T-cell (primary cell): ENCODE measurements around the gene CYB5R4. TPM values are rescaled to one million over a fixed set of nuclear protein-coding genes. Genes with fewer than 3 reads are reported as not detected.

Source experiments
- ATAC-seq, 4 experiments: fragments of 200-7000 bp in 3 of 4; fragments of 150-1000 bp in 1 of 4; cut with Tn5 transposase; replicated peaks in 1 of 4; 1 replicate in 3 of 4; 2 replicates in 1 of 4; pipeline ENCODE4 v1.10.0; 2021; ENCODE audit warnings: moderate library complexity in 3 of 4, mild to moderate bottlenecking in 2 of 4, moderate number of reproducible peaks in 1 of 4
- CTCF ChIA-PET, 2 donors: fragments of 300-600 bp; sonication (Branson Sonifier 250); formaldehyde crosslinking; loops; one replicate each; lab custom pipeline; 2022; ENCODE audit warnings: antibody characterized with exemption in 2 of 2; lab: Charles Lee
- POLR2A ChIA-PET, 2 donors: fragments of 300-600 bp; sonication (Branson Sonifier 250); formaldehyde crosslinking; loops; one replicate each; lab custom pipeline; 2022; ENCODE audit warnings: antibody characterized with exemption in 2 of 2; lab: Charles Lee
- DNase-seq, 35 experiments: peaks; one replicate each; pipeline versions ENCODE4 v3.0.0 to v3.0.0-alpha.2; 2013 to 2023
- H3K27ac ChIP-seq: one replicate; pipeline ENCODE4 v1.5.1; 2013; ENCODE audit warnings: low read length
- H3K27me3 ChIP-seq, 2 experiments: replicated peaks in 1 of 2; 1 replicate in 1 of 2; 2 replicates in 1 of 2; pipeline versions ENCODE4 v1.6.1 to v1.7.0; 2013; ENCODE audit warnings: low read length in 1 of 2, mixed read lengths in 1 of 2; ENCODE audit not compliant: control insufficient read depth in 2 of 2, insufficient read depth in 2 of 2; ENCODE audit errors: extremely low read depth in 1 of 2
- H3K36me3 ChIP-seq, 2 donors: 1 replicate in 1 of 2; 2 replicates in 1 of 2; pipeline versions ENCODE4 v1.6.1 to v1.7.0; 2013; ENCODE audit warnings: low read length in 1 of 2; ENCODE audit not compliant: control insufficient read depth in 2 of 2, insufficient read depth in 1 of 2; ENCODE audit errors: extremely low read depth in 1 of 2
- H3K4me1 ChIP-seq, 2 experiments: 1 replicate in 1 of 2; 2 replicates in 1 of 2; pipeline versions ENCODE4 v1.6.1 to v1.7.0; 2013; ENCODE audit warnings: low read length in 2 of 2, mixed read lengths in 1 of 2; ENCODE audit not compliant: insufficient read depth in 2 of 2, control insufficient read depth in 1 of 2; ENCODE audit errors: extremely low read depth in 1 of 2
- H3K4me3 ChIP-seq, 2 donors: 1 replicate in 1 of 2; 2 replicates in 1 of 2; pipeline versions ENCODE4 v1.5.1 to v1.7.0; 2013; ENCODE audit warnings: mild to moderate bottlenecking in 2 of 2, low read length in 1 of 2, moderate library complexity in 1 of 2; ENCODE audit not compliant: control insufficient read depth in 1 of 2; ENCODE audit errors: extremely low read depth in 1 of 2
- H3K9me3 ChIP-seq: 2 replicates; pipeline ENCODE4 v1.7.0; 2013
- H3K27ac Mint-ChIP-seq, 2 donors: one replicate each; pipeline ENCODE4 v1.8.0; 2020 to 2021; ENCODE audit warnings: mild to moderate bottlenecking in 2 of 2, mixed read lengths in 2 of 2
- H3K27me3 Mint-ChIP-seq, 2 donors: one replicate each; pipeline ENCODE4 v1.8.0; 2021 to 2022; ENCODE audit warnings: mixed read lengths in 2 of 2
- H3K36me3 Mint-ChIP-seq: one replicate; pipeline ENCODE4 v1.8.0; 2021; ENCODE audit warnings: mixed read lengths
- H3K4me1 Mint-ChIP-seq, 3 donors: one replicate each; pipeline ENCODE4 v1.8.0; 2020 to 2022; ENCODE audit warnings: mixed read lengths in 3 of 3, mild to moderate bottlenecking in 1 of 3
- H3K4me3 Mint-ChIP-seq, 3 donors: one replicate each; pipeline ENCODE4 v1.8.0; 2020 to 2022; ENCODE audit warnings: mild to moderate bottlenecking in 3 of 3, mixed read lengths in 3 of 3, moderate library complexity in 3 of 3
- H3K9me3 Mint-ChIP-seq, 3 donors: one replicate each; pipeline ENCODE4 v1.8.0; 2020 to 2022; ENCODE audit warnings: mixed read lengths in 3 of 3
- WGBS: methylation state at CpG from one replicate; pipeline ENCODE4 v1.1.5; 2013; ENCODE audit warnings: missing lambda C conversion rate; ENCODE audit not compliant: insufficient coverage; 5-methylcytosine and 5-hydroxymethylcytosine counted together
- total RNA-seq, 35 experiments: library from RNA in 6 of 35; stranded (reverse) in 6 of 35; fragments of 120-200 nt in 1 of 35; gene quantifications; one replicate each; pipeline versions ENCODE4 v1.2.1 to v1.2.4 and lab custom pipeline; 2013 to 2026

Gene CYB5R4
- total RNA-seq, 5 donors from 2014 or later (not counting 1 experiment from before 2014, with no cell fraction given), result 18.6 to 22.3 (median 20.2) TPM

DNA sequence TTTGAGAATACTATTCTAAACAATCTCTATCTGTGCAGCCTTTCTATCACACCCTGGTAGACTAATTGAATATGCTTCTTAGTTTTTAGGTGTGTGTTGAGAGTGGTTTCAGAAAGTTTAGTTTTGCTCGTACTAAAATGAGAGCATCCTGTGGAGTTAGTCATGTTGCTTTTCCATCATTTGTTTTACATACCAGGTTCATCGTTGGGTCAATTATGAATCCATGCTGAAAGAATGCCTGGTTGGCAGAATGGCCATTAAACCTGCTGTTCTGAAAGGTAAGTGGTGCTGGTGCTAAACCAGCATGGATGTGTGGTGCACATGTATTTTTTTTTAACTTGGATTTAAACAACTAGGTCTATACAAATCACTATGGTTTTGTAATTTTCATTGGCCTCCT is 49.3 kb downstream of the CYB5R4 start:
- no CpG with 5 or more reads among the region's 2 CpGs for WGBS
- peaks cover 6 to 13% (median 10%) of the 10 kb centered on the region in 3 donors for H3K9me3 Mint-ChIP-seq
- H3K4me3 Mint-ChIP-seq, result no peak overlapping the region
- POLR2A ChIA-PET, result no interaction called here
- ATAC-seq (no peak), DNase-seq (no peak)
- Histone ChIP-seq H3K27ac (no peak overlapping the region), H3K4me1 (peaks cover 0 to 6% of the 10 kb centered on the region in 2 experiments), H3K27me3 (no peaks in the 10 kb centered on the region), H3K36me3 (peaks cover 0 to 3% of the 10 kb centered on the region in 2 donors), H3K4me3 (no peak overlapping the region), H3K9me3 (peaks cover 3% of the 10 kb centered on the region)
- H3K36me3 Mint-ChIP-seq, result peaks cover 66% of the 10 kb centered on the region
- H3K4me1 Mint-ChIP-seq, result peaks cover 32 to 48% (median 36%) of the 10 kb centered on the region in 3 donors
- no peak overlapping the region for H3K27ac Mint-ChIP-seq
- H3K27me3 Mint-ChIP-seq, result no peaks in the 10 kb centered on the region
- CTCF ChIA-PET, result interaction anchor here in 1 of 2 donors (0.6 kb wide), 1 partner anchor 64 kb away, joined by 4 read pairs; no protein-coding TSS in a partner anchor

DNA sequence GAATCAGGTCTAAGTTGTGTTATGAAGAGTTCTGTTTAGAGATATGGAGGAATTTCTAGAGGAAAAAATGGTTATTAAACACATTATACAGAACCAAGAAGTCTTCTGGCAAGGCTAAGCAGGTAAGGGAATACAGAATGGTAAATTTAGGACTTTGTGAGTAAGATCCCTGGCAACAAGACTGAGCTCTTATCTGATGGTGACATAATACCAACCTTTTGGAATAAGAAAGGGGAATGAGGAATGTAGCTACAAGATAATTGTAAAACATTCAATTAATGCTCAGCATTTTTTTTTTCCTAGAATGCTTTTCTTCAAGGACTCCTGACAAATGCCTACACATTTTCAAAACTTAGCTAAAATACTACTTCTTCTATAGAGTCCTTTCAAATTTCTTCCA is 51.8 kb downstream of the CYB5R4 start:
- peaks cover 0 to 6% (median 3%) of the 10 kb centered on the region in 3 donors for H3K9me3 Mint-ChIP-seq
- H3K27me3 Mint-ChIP-seq, result no peaks in the 10 kb centered on the region
- Histone ChIP-seq H3K36me3 (peaks cover 0 to 3% of the 10 kb centered on the region in 2 donors), H3K27ac (no peak overlapping the region), H3K4me3 (no peak overlapping the region), H3K4me1 (no peaks in the 10 kb centered on the region), H3K27me3 (no peaks in the 10 kb centered on the region), H3K9me3 (no peaks in the 10 kb centered on the region)
- H3K4me3 Mint-ChIP-seq, result no peak overlapping the region
- no peak overlapping the region for H3K27ac Mint-ChIP-seq
- POLR2A ChIA-PET, result no interaction called here
- ATAC-seq, result no peak
- CTCF ChIA-PET, result no interaction called here
- H3K4me1 Mint-ChIP-seq, result peaks cover 22 to 37% (median 35%) of the 10 kb centered on the region in 3 donors
- no peak for DNase-seq
- peaks cover 55% of the 10 kb centered on the region for H3K36me3 Mint-ChIP-seq

DNA sequence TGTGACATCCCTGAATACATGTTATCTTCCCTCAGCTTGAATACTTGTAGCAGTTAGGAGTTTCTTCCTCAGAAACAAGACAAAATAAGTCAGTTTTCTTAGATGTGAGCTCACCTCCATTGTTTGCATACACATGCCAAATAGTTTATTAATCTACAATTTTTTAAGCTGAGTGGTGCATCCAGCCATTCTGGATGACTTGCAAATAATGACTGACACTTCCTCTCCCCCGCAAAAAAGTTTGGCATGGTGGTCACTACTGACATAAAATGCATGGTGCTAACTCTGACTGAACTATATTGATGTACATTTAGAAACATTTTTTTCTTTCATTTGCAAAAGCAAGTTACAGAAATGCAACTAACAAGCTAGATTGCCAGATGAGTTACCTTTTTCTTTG is 55.5 kb downstream of the CYB5R4 start:
- peaks cover 52% of the 10 kb centered on the region for H3K36me3 Mint-ChIP-seq
- no peak overlapping the region for H3K4me3 ChIP-seq
- peaks cover 6 to 19% (median 14%) of the 10 kb centered on the region in 3 donors for H3K4me1 Mint-ChIP-seq
- H3K27ac ChIP-seq, result no peak overlapping the region
- no peaks in the 10 kb centered on the region for H3K4me1 ChIP-seq
- CTCF ChIA-PET, result no interaction called here
- POLR2A ChIA-PET, result interaction anchor here in 1 of 2 donors (0.7 kb wide), 1 partner anchor 71 kb away, joined by 5 read pairs; no protein-coding TSS in a partner anchor
- H3K36me3 ChIP-seq, result peaks cover 0 to 2% of the 10 kb centered on the region in 2 donors
- H3K9me3 Mint-ChIP-seq, result no peaks in the 10 kb centered on the region
- DNase-seq (no peak), ATAC-seq (no peak)
- no peaks in the 10 kb centered on the region for H3K9me3 ChIP-seq
- H3K27me3 Mint-ChIP-seq, result no peaks in the 10 kb centered on the region
- H3K27ac Mint-ChIP-seq, result no peak overlapping the region
- no peaks in the 10 kb centered on the region for H3K27me3 ChIP-seq
- WGBS, result no CpG with 5 or more reads among the region's 1 CpG
- H3K4me3 Mint-ChIP-seq, result no peak overlapping the region

DNA sequence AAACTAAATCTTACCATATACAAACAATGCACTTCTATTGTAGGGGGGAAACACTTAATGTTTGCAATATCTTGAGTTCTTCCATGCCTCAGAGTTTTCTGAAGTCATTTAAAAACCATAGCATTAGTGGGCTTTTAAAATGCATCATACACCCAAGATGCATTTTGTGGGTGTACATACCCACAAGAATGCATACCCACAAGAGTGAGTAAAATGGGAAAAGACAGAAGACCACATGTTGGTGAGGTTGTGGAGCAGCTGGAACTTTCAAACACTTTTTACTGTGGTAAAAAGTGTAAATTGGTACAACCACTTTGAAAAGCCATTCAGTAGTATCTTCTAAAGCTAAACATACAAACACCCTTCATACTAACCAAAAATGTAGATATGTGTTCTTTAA is 57.5 kb downstream of the CYB5R4 start:
- ATAC-seq (no peak), DNase-seq (no peak)
- Histone ChIP-seq H3K27ac (no peak overlapping the region), H3K4me3 (no peak overlapping the region), H3K36me3 (peaks cover 2 to 9% of the 10 kb centered on the region in 2 donors), H3K9me3 (no peaks in the 10 kb centered on the region), H3K4me1 (no peaks in the 10 kb centered on the region), H3K27me3 (no peaks in the 10 kb centered on the region)
- H3K27me3 Mint-ChIP-seq, result no peaks in the 10 kb centered on the region
- no peaks in the 10 kb centered on the region for H3K9me3 Mint-ChIP-seq
- H3K4me3 Mint-ChIP-seq, result no peak overlapping the region
- ChIA-PET CTCF (no interaction called here), POLR2A (no interaction called here)
- H3K4me1 Mint-ChIP-seq, result peaks cover 0 to 9% (median 3%) of the 10 kb centered on the region in 3 donors
- H3K27ac Mint-ChIP-seq, result no peak overlapping the region
- H3K36me3 Mint-ChIP-seq, result peaks cover 51% of the 10 kb centered on the region

DNA sequence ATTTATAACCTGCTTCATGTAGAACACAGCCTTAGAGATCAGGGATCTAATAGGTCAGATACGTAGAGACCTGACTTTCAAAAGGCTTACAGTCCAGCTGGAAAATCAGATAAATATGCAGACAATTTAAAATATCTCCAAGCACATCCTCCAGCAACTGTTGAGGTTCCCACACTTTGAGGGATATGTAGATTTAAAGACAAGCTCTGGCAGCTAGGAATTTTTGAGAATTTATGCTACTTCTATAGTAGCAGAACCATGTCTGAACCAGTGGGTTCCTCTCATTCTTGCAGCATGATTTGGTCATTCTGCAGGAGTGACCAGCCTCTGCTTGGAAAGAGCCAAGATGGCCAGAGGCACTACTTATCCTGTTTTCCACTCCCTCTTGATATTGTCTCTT is 60.5 kb downstream of the CYB5R4 start:
- no peaks in the 10 kb centered on the region for H3K27me3 Mint-ChIP-seq
- WGBS, result no CpG with 5 or more reads among the region's 1 CpG

DNA sequence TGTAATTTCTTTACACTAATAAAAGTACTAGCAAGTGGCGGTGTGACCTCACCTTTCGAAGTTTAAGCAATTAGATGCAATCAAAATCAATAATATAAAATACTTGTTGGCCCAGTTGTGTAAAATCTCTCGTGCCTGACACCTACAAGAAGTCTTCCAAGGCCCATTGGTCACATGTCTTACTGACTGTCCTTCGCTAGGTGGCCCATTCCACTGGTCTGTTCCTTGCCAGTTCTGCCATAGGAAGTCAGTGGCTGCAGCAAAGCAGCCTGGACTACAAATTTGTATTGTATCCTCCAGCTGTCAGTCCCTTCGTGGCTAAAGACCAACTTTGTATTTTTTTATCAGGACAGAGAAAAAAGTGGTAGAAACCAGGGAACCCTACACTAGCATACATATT is 61.8 kb downstream of the CYB5R4 start:
- H3K4me3 ChIP-seq, result no peak overlapping the region
- no peak overlapping the region for H3K27ac Mint-ChIP-seq
- DNase-seq (no peak), ATAC-seq (no peak)
- no peaks in the 10 kb centered on the region for H3K27me3 Mint-ChIP-seq
- CTCF ChIA-PET, result no interaction called here
- no peaks in the 10 kb centered on the region for H3K4me1 Mint-ChIP-seq
- POLR2A ChIA-PET, result no interaction called here
- peaks cover 67% of the 10 kb centered on the region for H3K36me3 Mint-ChIP-seq
- no peaks in the 10 kb centered on the region for H3K4me1 ChIP-seq
- no peaks in the 10 kb centered on the region for H3K9me3 Mint-ChIP-seq
- H3K36me3 ChIP-seq, result peaks cover 2 to 14% of the 10 kb centered on the region in 2 donors
- H3K9me3 ChIP-seq, result no peaks in the 10 kb centered on the region
- no peak overlapping the region for H3K27ac ChIP-seq
- no peaks in the 10 kb centered on the region for H3K27me3 ChIP-seq
- H3K4me3 Mint-ChIP-seq, result no peak overlapping the region
- WGBS, result 100% methylated on average over 1 of the region's 5 CpGs

More for the DNA sequence above, 60.5 kb downstream of the CYB5R4 start:
- Histone ChIP-seq H3K4me3 (no peak overlapping the region), H3K27me3 (no peaks in the 10 kb centered on the region), H3K9me3 (no peaks in the 10 kb centered on the region), H3K36me3 (peaks cover 2 to 10% of the 10 kb centered on the region in 2 donors), H3K4me1 (no peaks in the 10 kb centered on the region), H3K27ac (no peak overlapping the region)
- Mint-ChIP-seq H3K9me3 (no peaks in the 10 kb centered on the region), H3K4me3 (no peak overlapping the region), H3K36me3 (peaks cover 64% of the 10 kb centered on the region), H3K27ac (no peak overlapping the region), H3K4me1 (peaks cover 0 to 3% (median 1%) of the 10 kb centered on the region in 3 donors)
- POLR2A ChIA-PET, result no interaction called here
- ATAC-seq (no peak), DNase-seq (no peak)
- CTCF ChIA-PET, result no interaction called here

DNA sequence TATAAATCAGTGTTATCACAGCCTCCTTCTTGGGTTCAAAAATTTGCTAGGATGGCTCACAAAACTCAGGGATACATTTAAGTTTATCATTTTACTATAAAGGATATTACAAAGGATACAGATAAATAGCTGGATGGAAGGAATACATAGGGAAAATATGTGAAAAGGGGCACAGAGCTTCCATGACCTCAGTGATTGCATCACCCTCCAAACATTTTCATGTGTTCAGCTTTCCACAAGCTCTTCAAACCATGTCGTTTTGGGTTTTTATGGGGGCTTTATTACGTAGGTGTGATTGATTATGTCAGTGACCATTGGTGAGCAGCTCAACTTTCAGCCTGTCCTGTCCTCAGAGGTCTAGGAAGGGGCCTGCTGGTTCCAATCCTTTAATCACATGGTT is 68.0 kb downstream of the CYB5R4 start:
- H3K4me1 Mint-ChIP-seq, result no peaks in the 10 kb centered on the region

More for the DNA sequence above, 68.0 kb downstream of the CYB5R4 start:
- no peak for DNase-seq
- Histone ChIP-seq H3K27ac (no peak overlapping the region), H3K9me3 (no peaks in the 10 kb centered on the region), H3K4me1 (no peaks in the 10 kb centered on the region), H3K27me3 (no peaks in the 10 kb centered on the region), H3K36me3 (peaks cover 0 to 26% of the 10 kb centered on the region in 2 donors), H3K4me3 (no peak overlapping the region)
- POLR2A ChIA-PET, result interaction anchor here in 1 of 2 donors (0.6 kb wide), 1 partner anchor 92 kb away, joined by 4 read pairs; no protein-coding TSS in a partner anchor
- H3K9me3 Mint-ChIP-seq, result no peaks in the 10 kb centered on the region
- no peaks in the 10 kb centered on the region for H3K27me3 Mint-ChIP-seq
- WGBS, result no CpG with 5 or more reads among the region's 2 CpGs
- CTCF ChIA-PET, result no interaction called here
- H3K4me3 Mint-ChIP-seq, result no peak overlapping the region
- ATAC-seq, result no peak
- peaks cover 76% of the 10 kb centered on the region for H3K36me3 Mint-ChIP-seq
- no peak overlapping the region for H3K27ac Mint-ChIP-seq
